Endothelial cell of umbilical vein (primary cell): ENCODE data around the gene HNMT. TPM values are rescaled to one million over a fixed set of nuclear protein-coding genes. Genes with fewer than 3 reads are reported as not detected.
"Not testable (repeated sequence)": the region's sequence is repeated elsewhere in the genome, so short reads cannot be mapped to it uniquely, and the experiment has no call there.

Experiments
- BruUV-seq: library from RNA; stranded (reverse); fragments of 400-500 nt; replicated peaks from 2 replicates; lab custom pipeline; 2021; lab: Mats Ljungman, UMichigan
- CTCF ChIA-PET: fragments of 300-600, 350-600 bp; sonication (Branson Sonifier 250); formaldehyde crosslinking; loops from one replicate; lab custom pipeline; 2021; ENCODE audit warnings: antibody characterized with exemption, inconsistent platforms; lab: Charles Lee
- POLR2A ChIA-PET: fragments of 300-600, 350-600 bp; sonication (Branson Sonifier 250); formaldehyde crosslinking; loops from one replicate; lab custom pipeline; 2021; ENCODE audit warnings: antibody characterized with exemption, inconsistent platforms; lab: Charles Lee
- DNase-seq: peaks from one replicate; pipeline ENCODE4 v3.0.0-alpha.2; 2011; ENCODE audit warnings: low read depth, low spot score
- FAIRE-seq: peaks from 2 replicates; lab custom pipeline; 2011; peaks lifted over from hg19 to GRCh38; lab: Jason Lieb, UNC
- H2AFZ ChIP-seq: 2 replicates; pipeline ENCODE4 v1.6.0; 2012; ENCODE audit warnings: low read depth, low read length, control low read depth, inconsistent platforms
- H3K27ac ChIP-seq: 2 replicates; pipeline ENCODE4 v1.5.1; 2011; ENCODE audit warnings: low read depth, mild to moderate bottlenecking, control low read depth, low read length, moderate library complexity; ENCODE audit not compliant: insufficient read depth
- H3K27me3 ChIP-seq, 2 experiments: 2 replicates each; pipeline versions ENCODE4 v1.6.0 to v1.6.1; 2011; ENCODE audit warnings: low read length in 2 of 2, mixed read lengths in 1 of 2; ENCODE audit not compliant: control insufficient read depth in 2 of 2, insufficient read depth in 2 of 2
- H3K36me3 ChIP-seq, 2 experiments: 2 replicates in 1 of 2; 3 replicates in 1 of 2; pipeline ENCODE4 v1.5.1; 2011; ENCODE audit warnings: low read length in 2 of 2, mild to moderate bottlenecking in 1 of 2, moderate library complexity in 1 of 2; ENCODE audit not compliant: control insufficient read depth in 2 of 2, insufficient read depth in 2 of 2; ENCODE audit errors: extremely low read depth in 1 of 2
- H3K4me1 ChIP-seq: 3 replicates; pipeline ENCODE4 v1.5.1; 2011; ENCODE audit warnings: mild to moderate bottlenecking, low read length; ENCODE audit not compliant: control insufficient read depth, insufficient read depth; ENCODE audit errors: extremely low read depth
- H3K4me2 ChIP-seq: 2 replicates; pipeline ENCODE4 v1.6.1; 2011; ENCODE audit warnings: low read length, control low read depth, mixed read lengths; ENCODE audit not compliant: insufficient read depth
- H3K4me3 ChIP-seq, 3 experiments: fragments of 200-600 bp in 1 of 3; sonication (generic), shearing (Covaris generic) in 1 of 3; replicated peaks in 1 of 3; 2 replicates each; pipeline ENCODE4 v1.5.1; 2011 to 2016; ENCODE audit warnings: control low read depth in 3 of 3, low read length in 3 of 3, mild to moderate bottlenecking in 2 of 3, inconsistent platforms in 1 of 3, low read depth in 1 of 3, moderate library complexity in 1 of 3; ENCODE audit not compliant: insufficient read depth in 1 of 3
- H3K79me2 ChIP-seq: 2 replicates; pipeline ENCODE4 v1.6.0; 2012; ENCODE audit warnings: low read length, inconsistent platforms; ENCODE audit not compliant: control insufficient read depth, insufficient read depth
- H3K9ac ChIP-seq: replicated peaks from 2 replicates; pipeline ENCODE3; 2011; ENCODE audit warnings: low read length, control low read depth; ENCODE audit not compliant: insufficient read depth; ENCODE audit errors: extremely low read depth
- H3K9me1 ChIP-seq: replicated peaks from 3 replicates; pipeline ENCODE4 v1.6.0; 2011; ENCODE audit warnings: mild to moderate bottlenecking, low read length; ENCODE audit not compliant: control insufficient read depth, insufficient read depth; ENCODE audit errors: extremely low read depth
- H3K9me3 ChIP-seq: replicated peaks from 2 replicates; pipeline ENCODE4 v1.5.1; 2012; ENCODE audit warnings: low read length, inconsistent platforms; ENCODE audit not compliant: control insufficient read depth, insufficient read depth
- H4K20me1 ChIP-seq: replicated peaks from 2 replicates; pipeline ENCODE3; 2011; ENCODE audit warnings: mild to moderate bottlenecking, low read length; ENCODE audit not compliant: control insufficient read depth, insufficient read depth; ENCODE audit errors: extremely low read depth
- CTCF ChIP-seq, 2 donors: IDR thresholded peaks; 1 replicate in 1 of 2; 2 replicates in 1 of 2; pipeline ENCODE4 v1.5.1; 2011; ENCODE audit warnings: low read length in 2 of 2, mild to moderate bottlenecking in 2 of 2, moderate library complexity in 2 of 2, control low read depth in 1 of 2, inconsistent platforms in 1 of 2, low read depth in 1 of 2; ENCODE audit not compliant: insufficient read depth in 1 of 2; ENCODE audit errors: extremely low read depth in 1 of 2
- EZH2 ChIP-seq: IDR thresholded peaks from 2 replicates; pipeline ENCODE4 v1.6.1; 2012; ENCODE audit warnings: borderline replicate concordance, low read depth, mild to moderate bottlenecking, moderate library complexity, low read length, inconsistent platforms; ENCODE audit not compliant: severe bottlenecking
- FOS ChIP-seq: IDR thresholded peaks from 2 replicates; pipeline ENCODE4 v1.6.1; 2011; ENCODE audit warnings: mild to moderate bottlenecking, low read length, moderate library complexity, borderline replicate concordance; ENCODE audit not compliant: insufficient read depth
- GATA2 ChIP-seq: IDR thresholded peaks from 2 replicates; pipeline ENCODE4 v1.7.0; 2011; ENCODE audit warnings: low read depth, mild to moderate bottlenecking, moderate library complexity, mixed read lengths, low read length; ENCODE audit not compliant: insufficient read length, insufficient read depth
- JUN ChIP-seq: IDR thresholded peaks from 2 replicates; pipeline ENCODE4 v1.6.1; 2011; ENCODE audit warnings: borderline replicate concordance, low read depth; ENCODE audit not compliant: insufficient read length, insufficient read depth
- MYC ChIP-seq: IDR thresholded peaks from one replicate; pipeline ENCODE4 v1.6.1; 2011; ENCODE audit warnings: mild to moderate bottlenecking, low read depth, low read length
- POLR2A ChIP-seq: IDR thresholded peaks from 2 replicates; pipeline ENCODE4 v1.6.1; 2012; ENCODE audit warnings: low read depth, mild to moderate bottlenecking, control low read depth, low read length
- POLR2AphosphoS5 ChIP-seq: IDR thresholded peaks from 2 replicates; pipeline ENCODE4 v1.6.1; 2012; ENCODE audit warnings: low read depth, mild to moderate bottlenecking, control low read depth, low read length, moderate library complexity; ENCODE audit not compliant: insufficient read depth
- dilution Hi-C: fragments of 300-500 bp; cut with MboI; formaldehyde crosslinking; loops from one replicate; pipeline ENCODE4 v1.15.0; 2019; ENCODE audit warnings: low sequenced_read_pairs; ENCODE audit not compliant: extremely low pct_ligation_motif_present
- intact Hi-C: fragments of 100-400 bp; cut with micrococcal nuclease; formaldehyde crosslinking; loops from one replicate; pipeline ENCODE4 v1.10.0; 2022
- polyA plus RNA-seq, 4 experiments: library from polyadenylated mRNA; depleted of rRNA in 3 of 4; stranded (reverse) in 3 of 4; unstranded in 1 of 4; fragments of >200 nt; gene quantifications; 2 replicates each; pipeline versions ENCODE4 v1.2.1 to v1.2.3, GENCODE V29; 2011 to 2012; ENCODE audit warnings: missing spikeins in 1 of 4
- total RNA-seq: library from RNA; stranded (reverse); gene quantifications from 2 replicates; pipeline ENCODE4 v1.2.3, GENCODE V29; 2021
- TF ChIP-seq, protein P1 (sequence below): IDR thresholded peaks from 2 replicates; pipeline ENCODE4 v1.6.1; 2011; ENCODE audit not compliant: insufficient read depth, insufficient read length

Gene HNMT
- total and polyA plus RNA-seq, 2 donors (not counting 3 experiments of a cell fraction or from before 2014, with no cell fraction given): 8.6 to 16.9 TPM

DNA sequence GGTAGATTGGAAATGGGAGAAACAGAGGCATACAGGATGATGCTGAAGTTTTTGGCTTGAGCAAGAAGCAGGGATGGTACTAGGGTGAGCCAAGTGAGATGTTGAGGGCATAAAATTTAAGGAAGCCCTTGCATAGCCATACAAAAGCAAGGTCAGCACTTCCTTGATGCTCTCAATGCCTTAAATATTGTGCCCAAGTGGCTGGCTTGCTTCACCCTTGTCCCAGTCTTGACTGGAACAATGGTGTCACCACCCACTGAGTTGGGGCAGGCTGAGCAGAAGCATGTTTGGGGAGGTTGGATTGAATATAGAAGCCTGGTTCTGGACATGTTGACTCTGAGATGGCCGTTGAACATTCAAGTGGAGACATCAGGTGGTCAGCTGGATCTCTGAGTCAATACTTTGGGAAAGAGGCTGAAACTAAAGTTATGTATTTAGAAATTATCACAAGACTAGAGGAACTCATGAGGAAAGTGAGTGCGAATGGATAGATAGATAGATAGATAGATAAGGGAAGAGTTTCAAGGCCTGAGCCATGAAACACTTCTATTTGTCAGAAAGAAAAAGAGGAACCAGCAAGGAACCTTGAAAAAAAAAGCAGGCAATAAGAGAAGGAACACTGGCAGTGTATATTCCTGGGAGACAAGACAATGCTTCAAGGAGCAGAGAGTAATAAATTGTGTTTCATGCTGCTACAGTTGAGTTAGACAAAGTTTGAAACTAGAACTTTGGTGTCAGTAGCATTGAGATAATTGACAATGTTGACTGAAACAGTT, 43.0 kb upstream of the HNMT start:
- Histone ChIP-seq H3K36me3 (no peaks in the 10 kb centered on the region), H3K4me2 (no peak overlapping the region), H3K9me1 (no peaks in the 10 kb centered on the region), H3K9ac (no peak overlapping the region), H3K4me1 (no peaks in the 10 kb centered on the region), H3K9me3 (no peaks in the 10 kb centered on the region), H3K79me2 (no peaks in the 10 kb centered on the region), H3K27ac (no peak overlapping the region), H4K20me1 (no peaks in the 10 kb centered on the region), H2AFZ (no peak overlapping the region), H3K4me3 (no peak overlapping the region), H3K27me3 (no peaks in the 10 kb centered on the region)
- ChIA-PET CTCF (no interaction called here), POLR2A (no interaction called here)
- BruUV-seq: no TSS peak
- no peak for DNase-seq
- no peak for FAIRE-seq
- TF ChIP-seq EZH2: no peak
- TF ChIP-seq, protein P1, sequence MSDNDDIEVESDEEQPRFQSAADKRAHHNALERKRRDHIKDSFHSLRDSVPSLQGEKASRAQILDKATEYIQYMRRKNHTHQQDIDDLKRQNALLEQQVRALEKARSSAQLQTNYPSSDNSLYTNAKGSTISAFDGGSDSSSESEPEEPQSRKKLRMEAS: no peak
- TF ChIP-seq JUN: no peak
- TF ChIP-seq POLR2AphosphoS5: no peak
- TF ChIP-seq FOS: no peak
- TF ChIP-seq CTCF (IDR thresholded peaks at IDR 0.05; ENCODE audit: extremely low read depth in 1 of 2, insufficient read depth in 1 of 2, low read depth in 1 of 2, low read length in 2 of 2): no peak
- TF ChIP-seq POLR2A: no peak
- no peak for TF ChIP-seq MYC
- TF ChIP-seq GATA2: no peak
- intact Hi-C loops: no loop called here
- dilution Hi-C loops: no loop called here

DNA sequence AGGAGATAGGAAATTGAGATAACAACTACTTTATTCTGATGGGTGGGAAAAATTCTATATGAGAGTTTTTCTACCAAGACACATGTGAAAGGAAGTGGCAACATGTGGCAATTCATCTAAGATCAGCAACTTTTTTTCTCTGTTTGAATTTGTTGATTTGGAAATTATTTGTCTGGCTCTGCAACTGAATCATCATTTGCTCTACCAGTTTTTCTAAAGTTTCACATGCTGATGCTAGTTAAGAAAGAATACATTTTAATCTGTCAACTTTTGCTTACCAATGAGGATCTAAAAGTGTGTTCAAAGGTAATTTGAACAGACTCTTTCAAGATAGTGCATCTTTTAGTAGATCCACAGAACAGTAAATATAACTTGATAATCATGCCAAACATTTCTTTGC, 42.1 kb upstream of the HNMT start:
- H3K4me2 ChIP-seq, intact Hi-C loops, CTCF ChIA-PET, BruUV-seq, H3K36me3 ChIP-seq, FAIRE-seq, POLR2A ChIA-PET, H3K9ac ChIP-seq, H4K20me1 ChIP-seq, H3K4me1 ChIP-seq, H3K9me1 ChIP-seq, H3K4me3 ChIP-seq, H3K27me3 ChIP-seq, DNase-seq, dilution Hi-C loops, H2AFZ ChIP-seq, H3K9me3 ChIP-seq, H3K79me2 ChIP-seq, H3K27ac ChIP-seq: not testable (repeated sequence)
